Left lung (tissue), 10 donors: ENCODE data around the gene ABCD1. TPM values are rescaled to one million over a fixed set of nuclear protein-coding genes. Genes with fewer than 3 reads are reported as not detected.
A peak's percentile ranks its signal among the peaks of the same experiment; 100 is the strongest.
"Not testable (repeated sequence)": the region's sequence is repeated elsewhere in the genome, so short reads cannot be mapped to it uniquely, and the experiment has no call there.

Experiments used
- ATAC-seq: fragments of 200-7000 bp; cut with Tn5 transposase; one replicate; pipeline ENCODE4 v1.9.1; 2020; ENCODE audit warnings: moderate library complexity
- DNase-seq, 4 donors: peaks; one replicate each; pipeline ENCODE4 v3.0.0-alpha.2; 2013 to 2020
- H3K27ac ChIP-seq, 2 donors: fragments of 200-600 bp; sonication (generic) in 1 of 2; one replicate each; pipeline versions ENCODE4 v1.5.0 to v1.8.0; 2020 to 2021
- H3K27me3 ChIP-seq, 2 donors: fragments of 200-600 bp; sonication (generic) in 1 of 2; one replicate each; pipeline versions ENCODE4 v1.5.0 to v1.8.0; 2020 to 2021
- H3K36me3 ChIP-seq, 2 donors: fragments of 200-600 bp; sonication (generic) in 1 of 2; one replicate each; pipeline versions ENCODE4 v1.5.0 to v1.8.0; 2020 to 2021
- H3K4me1 ChIP-seq, 2 donors: fragments of 200-600 bp; one replicate each; pipeline ENCODE4 v1.8.0; 2021
- H3K4me3 ChIP-seq, 2 donors: fragments of 200-600 bp; sonication (generic) in 1 of 2; one replicate each; pipeline versions ENCODE4 v1.5.0 to v1.8.0; 2020 to 2021; ENCODE audit warnings: mild to moderate bottlenecking in 1 of 2
- H3K9me3 ChIP-seq, 2 donors: fragments of 200-600 bp; sonication (generic) in 1 of 2; one replicate each; pipeline versions ENCODE4 v1.5.0 to v1.8.0; 2020 to 2021
- CTCF ChIP-seq, 2 donors: fragments of 200-600 bp; sonication (generic) in 1 of 2; IDR thresholded peaks; one replicate each; pipeline versions ENCODE4 v1.5.0 to v1.8.0; 2021; ENCODE audit warnings: antibody characterized with exemption in 2 of 2
- intact Hi-C, 2 donors: fragments of 100-400 bp; cut with DNase I; formaldehyde crosslinking; loops; one replicate each; pipeline versions ENCODE4 v1.11.2 to v1.14.2; 2022
- polyA plus RNA-seq, 6 donors: library from polyadenylated mRNA; unstranded; fragments of 120-200 nt; gene quantifications; one replicate each; pipeline ENCODE4 v1.2.1, GENCODE V29; 2013; ENCODE audit not compliant: insufficient read length in 6 of 6
- total RNA-seq, 2 donors: library from RNA; stranded (reverse); fragmentation: NEBNext Ultra II Directional; extraction: Animal tissue kit (Norgen Biotek cat#: 25700); gene quantifications; one replicate each; pipeline ENCODE4 v1.2.1, GENCODE V29; 2021
- donor health status: DM: no; HTN: yes; CAD: no.
- donor health status: DM: no; HTN: no; CAD: no.

The ABCD1 gene
- total and polyA plus RNA-seq, 8 donors = 6.5 to 18.5 (median 10.0) TPM

- DNase-seq (peak in 3 of 4 donors; percentile 34 to 86 (median 80)), ATAC-seq (peak; percentile 42)
- H3K27ac ChIP-seq = peak overlapping the region; percentile 82 to 89
- H3K9me3 ChIP-seq = no peaks in the 10 kb centered on the region
- intact Hi-C loops = no loop called here
- H3K27me3 ChIP-seq = no peaks in the 10 kb centered on the region
- TF ChIP-seq CTCF (IDR thresholded peaks at IDR 0.05) = no peak
- H3K4me1 ChIP-seq = peaks cover 20 to 55% of the 10 kb centered on the region in 2 donors
- H3K36me3 ChIP-seq = peaks cover 0 to 4% of the 10 kb centered on the region in 2 donors
- peak overlapping the region in 1 of 2 donors; percentile 71 for H3K4me3 ChIP-seq
These were observed 1.8 kb downstream of the ABCD1 start for GRCh38 chrX:153726286-153727122.

- Histone ChIP-seq H3K4me3 (peak overlapping the region in 1 of 2 donors; percentile 71), H3K4me1 (peaks cover 20 to 52% of the 10 kb centered on the region in 2 donors), H3K36me3 (peaks cover 0 to 4% of the 10 kb centered on the region in 2 donors), H3K27me3 (no peaks in the 10 kb centered on the region), H3K27ac (peak overlapping the region; percentile 82 to 89), H3K9me3 (no peaks in the 10 kb centered on the region)
- no peak for TF ChIP-seq CTCF (IDR thresholded peaks at IDR 0.05)
- peak; percentile 2 for ATAC-seq
- peak in 1 of 4 donors; percentile 52 for DNase-seq
- intact Hi-C loops = no loop called here
These were observed 2.7 kb downstream of the ABCD1 start for GRCh38 chrX:153727123-153727931.

GRCh38 chrX:153728095-153728494 is 3.4 kb downstream of the ABCD1 start:
- H3K4me1 ChIP-seq = peaks cover 17 to 44% of the 10 kb centered on the region in 2 donors
- no peak for TF ChIP-seq CTCF (IDR thresholded peaks at IDR 0.05)
- peaks cover 0 to 4% of the 10 kb centered on the region in 2 donors for H3K36me3 ChIP-seq
- H3K27me3 ChIP-seq = no peaks in the 10 kb centered on the region
- no peak for DNase-seq
- ATAC-seq = no peak
- peak overlapping the region in 1 of 2 donors; percentile 89 for H3K27ac ChIP-seq
- H3K4me3 ChIP-seq = no peak overlapping the region
- intact Hi-C loops = no loop called here
- no peaks in the 10 kb centered on the region for H3K9me3 ChIP-seq

GRCh38 chrX:153728951-153729631 is 4.4 kb downstream of the ABCD1 start:
- TF ChIP-seq CTCF (IDR thresholded peaks at IDR 0.05) = no peak
- peaks cover 17 to 42% of the 10 kb centered on the region in 2 donors for H3K4me1 ChIP-seq

GRCh38 chrX:153730115-153730514 is 5.5 kb downstream of the ABCD1 start:
- H3K27me3 ChIP-seq, DNase-seq, ATAC-seq, intact Hi-C loops, H3K36me3 ChIP-seq, H3K27ac ChIP-seq, H3K9me3 ChIP-seq, H3K4me3 ChIP-seq: not testable (repeated sequence)
- H3K4me1 ChIP-seq = peaks cover 16 to 39% of the 10 kb centered on the region in 2 donors

More at GRCh38 chrX:153728951-153729631, 4.4 kb downstream of the ABCD1 start:
- no peak overlapping the region for H3K27ac ChIP-seq
- no peak for ATAC-seq
- H3K4me3 ChIP-seq = no peak overlapping the region
- H3K36me3 ChIP-seq = peaks cover 0 to 4% of the 10 kb centered on the region in 2 donors
- H3K27me3 ChIP-seq = no peaks in the 10 kb centered on the region
- intact Hi-C loops = no loop called here
- H3K9me3 ChIP-seq = no peaks in the 10 kb centered on the region
- no peak for DNase-seq
